Type B pancreatic cell (in vitro differentiated cells): Measurements from ENCODE around the gene MPIG6B. TPM values are rescaled to one million over a fixed set of nuclear protein-coding genes. Genes with fewer than 3 reads are reported as not detected.

Experiments
- DNase-seq: peaks from one replicate; pipeline ENCODE4 v3.0.0; 2021; ENCODE audit warnings: mixed read lengths; ENCODE audit not compliant: unreplicated experiment; ENCODE audit errors: extremely low spot score
- H3K27ac Mint-ChIP-seq: 2 replicates; pipeline ENCODE4 v1.8.0; 2021; ENCODE audit warnings: mild to moderate bottlenecking, mixed read lengths
- H3K27me3 Mint-ChIP-seq: 2 replicates; pipeline ENCODE4 v1.8.0; 2021; ENCODE audit warnings: mixed read lengths
- H3K36me3 Mint-ChIP-seq: 2 replicates; pipeline ENCODE4 v1.8.0; 2021; ENCODE audit warnings: mixed read lengths
- H3K4me1 Mint-ChIP-seq: one replicate; pipeline ENCODE4 v1.8.0; 2021; ENCODE audit warnings: mixed read lengths; ENCODE audit not compliant: unreplicated experiment
- H3K4me3 Mint-ChIP-seq: 2 replicates; pipeline ENCODE4 v1.8.0; 2021; ENCODE audit warnings: mild to moderate bottlenecking, mixed read lengths
- H3K9me3 Mint-ChIP-seq: 2 replicates; pipeline ENCODE4 v1.8.0; 2021; ENCODE audit warnings: mixed read lengths
- CTCF ChIP-seq: fragments of 200-600 bp; sonication (generic); conservative IDR thresholded peaks from 2 replicates; pipeline ENCODE4 v1.5.0; 2021; ENCODE audit warnings: antibody characterized with exemption, mild to moderate bottlenecking
- total RNA-seq: library from RNA; stranded (reverse); gene quantifications from 2 replicates; pipeline ENCODE4 v1.2.1, GENCODE V29; 2021; ENCODE audit warnings: low replicate concordance

MPIG6B gene
- total RNA-seq, 1 donor from 2014 or later: 0.41 TPM

- no peaks in the 10 kb centered on the region for H3K9me3 Mint-ChIP-seq
- DNase-seq: no peak
- H3K4me3 Mint-ChIP-seq: no peak overlapping the region
- H3K4me1 Mint-ChIP-seq: no peaks in the 10 kb centered on the region
- no peaks in the 10 kb centered on the region for H3K27me3 Mint-ChIP-seq
- H3K36me3 Mint-ChIP-seq: peaks cover 20% of the 10 kb centered on the region
- H3K27ac Mint-ChIP-seq: no peak overlapping the region
- TF ChIP-seq CTCF: no peak
Observed at GRCh38 chr6:31692886-31693285, 30.3 kb upstream of the MPIG6B start.

GRCh38 chr6:31693535-31693934 is 29.6 kb upstream of the MPIG6B start:
- TF ChIP-seq CTCF: no peak
- no peak for DNase-seq
- peaks cover 22% of the 10 kb centered on the region for H3K36me3 Mint-ChIP-seq
- H3K4me1 Mint-ChIP-seq: no peaks in the 10 kb centered on the region
- no peak overlapping the region for H3K4me3 Mint-ChIP-seq
- H3K27ac Mint-ChIP-seq: no peak overlapping the region
- H3K27me3 Mint-ChIP-seq: no peaks in the 10 kb centered on the region
- H3K9me3 Mint-ChIP-seq: no peaks in the 10 kb centered on the region

GRCh38 chr6:31697555-31697954 is 25.6 kb upstream of the MPIG6B start:
- no peaks in the 10 kb centered on the region for H3K27me3 Mint-ChIP-seq
- DNase-seq: no peak
- peaks cover 9% of the 10 kb centered on the region for H3K4me1 Mint-ChIP-seq
- peak overlapping the region; percentile 14 for H3K4me3 Mint-ChIP-seq
- TF ChIP-seq CTCF: no peak
- H3K9me3 Mint-ChIP-seq: no peaks in the 10 kb centered on the region
- H3K36me3 Mint-ChIP-seq: peaks cover 18% of the 10 kb centered on the region
- H3K27ac Mint-ChIP-seq: peak overlapping the region; percentile 49

- peak overlapping the region; percentile 97 for H3K27ac Mint-ChIP-seq
- no peaks in the 10 kb centered on the region for H3K9me3 Mint-ChIP-seq
- no peaks in the 10 kb centered on the region for H3K27me3 Mint-ChIP-seq
- H3K4me3 Mint-ChIP-seq: peak overlapping the region; percentile 91
- no peak for DNase-seq
- H3K36me3 Mint-ChIP-seq: peaks cover 18% of the 10 kb centered on the region
- peaks cover 14% of the 10 kb centered on the region for H3K4me1 Mint-ChIP-seq
- no peak for TF ChIP-seq CTCF
Observed at GRCh38 chr6:31700740-31701401, 22.3 kb upstream of the MPIG6B start.

GRCh38 chr6:31701666-31702404 is 21.3 kb upstream of the MPIG6B start:
- peaks cover 14% of the 10 kb centered on the region for H3K4me1 Mint-ChIP-seq
- peaks cover 17% of the 10 kb centered on the region for H3K36me3 Mint-ChIP-seq
- no peak for TF ChIP-seq CTCF
- no peaks in the 10 kb centered on the region for H3K9me3 Mint-ChIP-seq
- no peaks in the 10 kb centered on the region for H3K27me3 Mint-ChIP-seq
- H3K4me3 Mint-ChIP-seq: peak overlapping the region; percentile 91
- DNase-seq: no peak
- peak overlapping the region; percentile 97 for H3K27ac Mint-ChIP-seq
